DOHH2 (cell line): ENCODE results near the gene SSNA1.
A peak's percentile ranks its signal among the peaks of the same experiment; 100 is the strongest.

Experiments
- H3F3A ChIP-seq: fragments of 200-600 bp; sonication (generic), shearing (Covaris generic); 2 replicates; pipeline ENCODE4 v1.6.0; 2016; ENCODE audit warnings: antibody characterized with exemption, mild to moderate bottlenecking; ENCODE audit not compliant: control insufficient read depth, insufficient read depth
- H3K27ac ChIP-seq: fragments of 200-600 bp; sonication (generic); 2 replicates; pipeline ENCODE4 v1.5.1; 2014; ENCODE audit warnings: low read depth, mild to moderate bottlenecking, low read length, moderate library complexity
- H3K27me3 ChIP-seq: fragments of 200-600 bp; sonication (generic); 2 replicates; pipeline ENCODE4 v1.6.1; 2014; ENCODE audit warnings: mild to moderate bottlenecking, low read length, mixed read lengths; ENCODE audit not compliant: control insufficient read depth
- H3K36me3 ChIP-seq: fragments of 200-600 bp; sonication (generic); 2 replicates; pipeline ENCODE4 v1.6.1; 2014; ENCODE audit warnings: mild to moderate bottlenecking, low read length, moderate library complexity, mixed read lengths; ENCODE audit not compliant: control insufficient read depth
- H3K4me1 ChIP-seq: fragments of 200-600 bp; sonication (generic); 2 replicates; pipeline ENCODE4 v1.6.1; 2014; ENCODE audit warnings: mild to moderate bottlenecking, low read length, mixed read lengths; ENCODE audit not compliant: control insufficient read depth
- H3K4me2 ChIP-seq: fragments of 200-600 bp; sonication (generic); 2 replicates; pipeline ENCODE4 v1.6.0; 2014; ENCODE audit warnings: mild to moderate bottlenecking, low read length, moderate library complexity
- H3K4me3 ChIP-seq: fragments of 200-600 bp; sonication (generic); 2 replicates; pipeline ENCODE4 v1.5.1; 2014; ENCODE audit warnings: mild to moderate bottlenecking, low read length, mixed read lengths
- H3K79me2 ChIP-seq: fragments of 200-600 bp; sonication (generic); 2 replicates; pipeline ENCODE4 v1.6.1; 2014; ENCODE audit warnings: mild to moderate bottlenecking, low read length, mixed read lengths; ENCODE audit not compliant: control insufficient read depth
- H3K9me2 ChIP-seq: fragments of 200-600 bp; sonication (generic); replicated peaks from 2 replicates; pipeline ENCODE4 v1.6.1; 2014; ENCODE audit warnings: mild to moderate bottlenecking, low read length, mixed read lengths; ENCODE audit not compliant: control insufficient read depth
- H3K9me3 ChIP-seq: fragments of 200-600 bp; sonication (generic); 2 replicates; pipeline ENCODE4 v1.6.1; 2014; ENCODE audit warnings: antibody characterized with exemption, low read length, mixed read lengths; ENCODE audit not compliant: control insufficient read depth, insufficient read depth
- H4K20me1 ChIP-seq: fragments of 200-600 bp; sonication (generic); 2 replicates; pipeline ENCODE4 v1.6.0; 2014; ENCODE audit warnings: low read depth, mild to moderate bottlenecking, antibody characterized with exemption, low read length, moderate library complexity; ENCODE audit not compliant: control insufficient read depth, insufficient read depth
- EZH2phosphoT487 ChIP-seq: fragments of 200-600 bp; sonication (generic); IDR thresholded peaks from 2 replicates; pipeline ENCODE4 v1.6.1; 2017; ENCODE audit warnings: borderline replicate concordance, mild to moderate bottlenecking, antibody characterized with exemption, low read length, moderate library complexity, mixed read lengths
- TF ChIP-seq, protein P1 (sequence below): fragments of 200-600 bp; sonication (generic); IDR thresholded peaks from one replicate; pipeline ENCODE4 v1.5.1; 2014; ENCODE audit warnings: antibody characterized with exemption, mild to moderate bottlenecking, low read depth, low read length; ENCODE audit not compliant: poor library complexity, severe bottlenecking

The SSNA1 gene

DNA sequence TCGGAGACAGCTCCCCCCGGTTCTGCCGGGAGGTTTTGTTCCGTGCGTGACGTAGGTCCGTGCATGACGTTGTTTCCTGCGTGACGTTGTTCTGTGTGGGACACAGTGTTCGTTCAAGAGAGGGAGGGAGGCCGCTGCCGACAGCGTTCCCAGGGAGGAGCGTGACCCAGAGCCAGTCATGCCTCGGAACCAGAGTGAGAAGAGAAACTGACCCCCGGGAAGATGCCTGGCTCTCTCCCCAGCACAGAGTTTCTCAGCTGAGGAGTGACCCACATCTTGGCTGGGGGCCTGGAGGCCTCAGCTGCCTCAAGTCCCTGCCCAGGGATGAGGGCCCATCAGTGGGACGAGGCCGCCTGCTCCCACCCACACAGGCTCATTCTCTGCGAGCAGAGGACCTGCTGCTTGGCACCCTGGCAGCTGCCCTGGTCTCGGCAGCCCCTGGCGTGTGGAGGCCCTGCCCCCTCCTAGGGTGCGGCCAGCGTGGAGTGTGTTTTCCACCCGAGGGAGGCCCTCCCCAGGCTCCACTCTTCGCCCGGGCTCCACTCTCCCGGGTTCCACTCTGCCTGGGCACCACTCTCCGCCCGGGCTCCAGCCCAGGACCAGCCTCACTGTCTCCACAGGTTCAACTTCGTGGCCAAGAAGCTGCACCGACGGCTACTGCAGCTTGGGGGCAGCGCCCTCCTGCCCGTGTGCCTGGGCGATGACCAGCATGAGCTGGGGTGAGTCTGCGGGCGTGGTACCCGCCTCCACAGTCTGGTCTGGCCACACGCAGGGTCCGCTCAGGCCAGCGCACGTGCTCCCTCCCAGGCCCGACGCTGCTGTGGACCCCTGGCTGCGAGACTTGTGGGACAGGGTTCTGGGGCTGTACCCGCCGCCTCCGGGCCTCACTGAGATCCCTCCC lies 24.9 kb downstream of the SSNA1 start:
- no peaks in the 10 kb centered on the region for H3K4me1 ChIP-seq
- H3K9me2 ChIP-seq: no peaks in the 10 kb centered on the region
- no peaks in the 10 kb centered on the region for H3K9me3 ChIP-seq
- no peak overlapping the region for H3K4me3 ChIP-seq
- H3K27ac ChIP-seq: no peak overlapping the region
- H3K4me2 ChIP-seq: no peak overlapping the region
- no peak for TF ChIP-seq EZH2phosphoT487
- TF ChIP-seq, protein P1, sequence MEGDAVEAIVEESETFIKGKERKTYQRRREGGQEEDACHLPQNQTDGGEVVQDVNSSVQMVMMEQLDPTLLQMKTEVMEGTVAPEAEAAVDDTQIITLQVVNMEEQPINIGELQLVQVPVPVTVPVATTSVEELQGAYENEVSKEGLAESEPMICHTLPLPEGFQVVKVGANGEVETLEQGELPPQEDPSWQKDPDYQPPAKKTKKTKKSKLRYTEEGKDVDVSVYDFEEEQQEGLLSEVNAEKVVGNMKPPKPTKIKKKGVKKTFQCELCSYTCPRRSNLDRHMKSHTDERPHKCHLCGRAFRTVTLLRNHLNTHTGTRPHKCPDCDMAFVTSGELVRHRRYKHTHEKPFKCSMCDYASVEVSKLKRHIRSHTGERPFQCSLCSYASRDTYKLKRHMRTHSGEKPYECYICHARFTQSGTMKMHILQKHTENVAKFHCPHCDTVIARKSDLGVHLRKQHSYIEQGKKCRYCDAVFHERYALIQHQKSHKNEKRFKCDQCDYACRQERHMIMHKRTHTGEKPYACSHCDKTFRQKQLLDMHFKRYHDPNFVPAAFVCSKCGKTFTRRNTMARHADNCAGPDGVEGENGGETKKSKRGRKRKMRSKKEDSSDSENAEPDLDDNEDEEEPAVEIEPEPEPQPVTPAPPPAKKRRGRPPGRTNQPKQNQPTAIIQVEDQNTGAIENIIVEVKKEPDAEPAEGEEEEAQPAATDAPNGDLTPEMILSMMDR: peak; percentile 22
- no peaks in the 10 kb centered on the region for H3K27me3 ChIP-seq
- no peaks in the 10 kb centered on the region for H4K20me1 ChIP-seq
- no peaks in the 10 kb centered on the region for H3F3A ChIP-seq
- peaks cover 5% of the 10 kb centered on the region; the same call in 1 of the 2 replicates for H3K79me2 ChIP-seq
- H3K36me3 ChIP-seq: peaks cover 43% of the 10 kb centered on the region

DNA sequence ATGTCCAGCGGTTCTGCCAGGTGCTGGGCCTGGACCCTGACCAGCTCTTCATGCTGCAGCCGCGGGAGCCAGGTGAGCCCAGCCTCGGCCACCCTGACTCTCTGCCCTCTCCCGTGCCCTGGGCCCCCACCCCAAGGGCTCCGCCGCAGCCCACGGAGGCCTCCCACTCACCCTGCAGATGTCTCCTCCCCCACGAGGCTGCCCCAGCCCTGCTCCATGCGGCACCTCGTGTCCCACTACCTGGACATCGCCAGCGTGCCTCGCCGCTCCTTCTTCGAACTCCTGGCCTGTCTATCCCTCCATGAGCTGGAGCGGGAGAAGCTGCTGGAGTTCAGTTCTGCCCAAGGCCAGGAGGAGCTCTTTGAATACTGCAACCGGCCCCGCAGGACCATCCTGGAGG lies 26.1 kb downstream of the SSNA1 start:
- Histone ChIP-seq H3K4me1 (no peaks in the 10 kb centered on the region), H3K4me2 (no peak overlapping the region), H3K79me2 (no peaks in the 10 kb centered on the region), H3K27me3 (no peaks in the 10 kb centered on the region), H3K4me3 (no peak overlapping the region), H3K9me3 (no peaks in the 10 kb centered on the region), H3K36me3 (peaks cover 36% of the 10 kb centered on the region), H3K27ac (no peak overlapping the region), H3K9me2 (no peaks in the 10 kb centered on the region), H3F3A (no peaks in the 10 kb centered on the region; the same call in 1 of the 2 replicates), H4K20me1 (no peaks in the 10 kb centered on the region)
- TF ChIP-seq EZH2phosphoT487: no peak
- TF ChIP-seq, protein P1: no peak

GRCh38 chr9:137215196-137215986 lies 26.9 kb downstream of the SSNA1 start:
- Histone ChIP-seq H3K27me3 (no peaks in the 10 kb centered on the region), H3K4me2 (no peak overlapping the region), H3K4me3 (no peak overlapping the region), H3K4me1 (no peaks in the 10 kb centered on the region), H3K9me3 (no peaks in the 10 kb centered on the region), H3K9me2 (no peaks in the 10 kb centered on the region), H3F3A (no peaks in the 10 kb centered on the region; the same call in 1 of the 2 replicates), H3K79me2 (no peaks in the 10 kb centered on the region), H3K36me3 (peaks cover 36% of the 10 kb centered on the region), H4K20me1 (no peaks in the 10 kb centered on the region), H3K27ac (no peak overlapping the region)
- TF ChIP-seq, protein P1: no peak
